ENCODE data around the gene SEPTIN11.

Gene SEPTIN11

GRCh38 chr4:76998251-76998901, 48.8 kb downstream of the SEPTIN11 start:
- H3K27ac Mint-ChIP-seq: no peak overlapping the region
- no peak overlapping the region for H3K4me3 Mint-ChIP-seq
- H3K36me3 Mint-ChIP-seq: peaks cover 28% of the 10 kb centered on the region
- no peaks in the 10 kb centered on the region for H3K9me3 Mint-ChIP-seq (ENCODE audit: low read depth)
- no peaks in the 10 kb centered on the region for H3K27me3 Mint-ChIP-seq
- H3K4me1 Mint-ChIP-seq (ENCODE audit: low read depth): peaks cover 47% of the 10 kb centered on the region
